ENCODE results near the gene CIRBP. TPM values are rescaled to one million over a fixed set of nuclear protein-coding genes. Genes with fewer than 3 reads are reported as not detected.

The CIRBP gene
- total and polyA plus RNA-seq, 12 donors, result 180 to 356 (median 280) TPM

DNA sequence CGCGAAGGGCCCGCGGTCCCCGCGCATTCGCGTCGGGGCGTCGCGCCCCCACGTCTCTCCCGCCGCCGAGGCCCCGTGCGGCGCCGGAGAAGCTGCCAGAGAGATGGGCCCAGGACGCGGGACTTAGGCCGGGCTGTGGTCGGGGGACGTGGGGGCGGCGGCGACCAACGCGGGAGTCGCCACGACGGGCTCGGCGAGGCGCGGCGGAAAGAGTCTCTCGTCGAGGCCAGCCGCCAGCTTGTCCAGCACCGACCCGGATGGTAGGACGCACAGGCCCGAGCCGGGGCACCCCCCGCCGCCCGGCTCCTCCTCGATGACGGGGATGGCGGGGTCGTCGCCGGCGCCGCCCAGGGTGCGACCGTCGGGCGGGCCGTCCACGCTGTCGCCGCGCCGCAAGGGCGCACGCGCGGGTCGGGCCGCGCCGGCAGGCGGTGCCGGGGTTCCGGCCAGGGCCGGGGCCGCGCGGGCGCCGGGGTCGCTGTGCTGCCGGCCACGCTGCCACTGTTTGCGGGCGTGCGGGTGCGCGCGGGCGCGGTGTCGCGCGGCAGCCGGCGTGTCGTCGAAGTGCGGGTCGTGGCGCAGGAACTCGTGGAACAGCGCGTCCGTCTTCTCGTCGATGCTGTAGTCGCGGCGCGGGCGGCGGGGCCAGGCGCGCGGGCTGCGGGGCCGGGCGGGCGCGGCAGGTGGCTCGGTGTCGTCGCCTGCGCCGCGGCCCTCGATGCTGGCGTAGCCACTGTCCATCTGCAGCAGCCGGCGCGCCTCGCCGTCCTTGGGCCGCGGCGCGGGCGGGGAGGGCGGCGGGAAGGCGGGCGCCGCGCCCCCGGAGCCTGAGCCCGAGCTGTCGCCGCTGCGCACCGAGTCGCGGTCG lies 39.8 kb upstream of the CIRBP start:
- no peaks in the 10 kb centered on the region for H3K9me3 ChIP-seq
- WGBS, 2 donors, result 96% methylated on average over 96 to 158 of the region's 158 CpGs
- intact Hi-C loops (cut with DNase I), result no loop called here

DNA sequence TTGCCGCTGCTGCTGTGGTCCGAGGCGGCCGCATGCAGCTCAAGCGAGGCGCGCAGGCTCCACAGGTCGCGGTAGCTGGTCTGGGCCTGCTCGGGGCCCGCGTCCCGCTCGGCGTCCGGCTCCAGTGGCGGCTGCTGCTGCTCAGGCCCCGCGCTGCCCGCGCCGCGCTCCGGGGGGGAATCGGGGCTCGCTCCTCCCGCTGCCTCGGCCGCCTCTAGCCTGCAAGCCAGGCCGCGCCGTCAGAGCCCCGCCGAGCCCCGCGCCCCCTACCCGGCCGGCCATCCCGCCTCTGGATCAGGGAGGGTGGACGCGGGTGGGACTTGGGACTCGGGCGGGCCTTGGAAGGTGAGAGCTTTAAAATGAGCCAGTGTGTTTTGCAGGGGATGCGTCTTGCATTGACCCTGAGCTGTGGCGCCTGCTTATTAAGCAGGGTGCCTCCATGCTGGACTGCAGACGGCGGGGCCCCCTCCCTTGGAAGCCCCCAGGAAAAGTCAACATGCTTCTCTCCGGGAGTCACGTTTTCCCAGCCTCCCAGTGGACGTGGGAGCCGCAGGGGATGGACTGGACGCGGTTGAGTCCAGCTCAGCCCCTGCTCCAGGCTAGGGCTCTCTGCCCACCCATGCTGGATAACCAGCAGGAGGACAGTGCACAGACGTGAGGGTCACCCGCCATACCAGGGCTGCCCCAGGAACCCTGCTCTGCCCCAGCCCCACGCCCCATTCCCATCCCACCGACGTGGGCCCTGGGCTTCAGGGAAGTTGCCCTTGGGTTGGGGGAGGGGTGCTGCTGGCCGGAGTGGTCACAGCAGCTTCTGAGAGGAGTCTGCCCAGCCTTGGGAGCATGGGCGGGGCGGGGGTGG lies 39.0 kb upstream of the CIRBP start:
- Histone ChIP-seq H3K4me1 (peaks cover 7 to 22% (median 14%) of the 10 kb centered on the region in 9 donors), H3K4me3 (no peak overlapping the region), H3K27ac (no peak overlapping the region), H3K36me3 (peaks cover 0 to 38% (median 21%) of the 10 kb centered on the region in 9 donors), H3K9me3 (no peaks in the 10 kb centered on the region), H3K27me3 (no peaks in the 10 kb centered on the region)
- no peak for ATAC-seq
- intact Hi-C loops (cut with DNase I), result loop anchor here in 1 of 10 donors (10.0 kb wide), 1 partner anchor 305 kb away; the partner anchor contains the start of gene ARID3A
- TF ChIP-seq, protein P1, sequence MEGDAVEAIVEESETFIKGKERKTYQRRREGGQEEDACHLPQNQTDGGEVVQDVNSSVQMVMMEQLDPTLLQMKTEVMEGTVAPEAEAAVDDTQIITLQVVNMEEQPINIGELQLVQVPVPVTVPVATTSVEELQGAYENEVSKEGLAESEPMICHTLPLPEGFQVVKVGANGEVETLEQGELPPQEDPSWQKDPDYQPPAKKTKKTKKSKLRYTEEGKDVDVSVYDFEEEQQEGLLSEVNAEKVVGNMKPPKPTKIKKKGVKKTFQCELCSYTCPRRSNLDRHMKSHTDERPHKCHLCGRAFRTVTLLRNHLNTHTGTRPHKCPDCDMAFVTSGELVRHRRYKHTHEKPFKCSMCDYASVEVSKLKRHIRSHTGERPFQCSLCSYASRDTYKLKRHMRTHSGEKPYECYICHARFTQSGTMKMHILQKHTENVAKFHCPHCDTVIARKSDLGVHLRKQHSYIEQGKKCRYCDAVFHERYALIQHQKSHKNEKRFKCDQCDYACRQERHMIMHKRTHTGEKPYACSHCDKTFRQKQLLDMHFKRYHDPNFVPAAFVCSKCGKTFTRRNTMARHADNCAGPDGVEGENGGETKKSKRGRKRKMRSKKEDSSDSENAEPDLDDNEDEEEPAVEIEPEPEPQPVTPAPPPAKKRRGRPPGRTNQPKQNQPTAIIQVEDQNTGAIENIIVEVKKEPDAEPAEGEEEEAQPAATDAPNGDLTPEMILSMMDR (IDR thresholded peaks at IDR 0.05), result no peak
- DNase-seq, result no peak
- 90 to 92% methylated on average over 50 to 61 of the region's 61 CpGs for WGBS, 2 donors

More for the DNA sequence above, 39.8 kb upstream of the CIRBP start:
- Histone ChIP-seq H3K27ac (no peak overlapping the region), H3K4me1 (peaks cover 7 to 22% (median 14%) of the 10 kb centered on the region in 9 donors), H3K36me3 (peaks cover 0 to 41% (median 21%) of the 10 kb centered on the region in 9 donors), H3K27me3 (no peaks in the 10 kb centered on the region), H3K4me3 (no peak overlapping the region)
- DNase-seq, result no peak
- ATAC-seq, result no peak
- TF ChIP-seq, protein P1 (IDR thresholded peaks at IDR 0.05), result no peak

DNA sequence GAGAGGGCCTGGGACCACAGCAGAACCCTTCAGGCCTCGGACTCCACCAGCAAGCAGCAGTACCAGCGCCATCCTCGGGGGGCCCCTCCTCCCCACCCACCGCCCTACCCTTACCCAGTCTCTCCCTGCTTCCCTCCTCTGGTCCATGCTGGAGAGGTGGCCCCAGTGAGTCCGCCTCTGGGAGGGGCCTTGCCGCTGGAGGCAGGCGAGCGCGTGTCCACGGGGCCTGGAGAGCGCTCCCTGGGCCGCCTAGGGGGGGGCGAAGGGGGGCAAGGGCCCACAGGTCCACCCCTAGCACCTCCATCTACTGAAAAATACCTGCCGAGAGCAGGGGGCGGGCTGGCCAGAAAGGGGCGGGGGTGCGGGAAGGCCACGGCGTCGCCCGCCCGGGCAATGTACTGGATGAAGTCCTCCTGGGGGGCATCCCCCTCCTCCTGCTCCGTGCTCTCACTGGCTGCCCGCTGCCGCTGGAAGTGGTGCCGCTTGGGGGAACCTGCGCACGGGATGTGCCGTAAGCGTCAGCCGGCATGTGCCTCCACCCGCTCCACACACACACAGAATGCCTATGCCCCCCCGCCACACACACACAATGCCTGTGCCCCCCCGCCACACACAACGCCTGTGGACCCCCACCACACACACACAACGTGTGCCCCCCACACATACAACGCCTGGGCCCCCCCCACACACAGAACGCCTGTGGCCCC lies 38.2 kb upstream of the CIRBP start:
- TF ChIP-seq, protein P1 (IDR thresholded peaks at IDR 0.05), result no peak
- 83 to 87% methylated on average over 32 to 38 of the region's 38 CpGs for WGBS, 2 donors
- ATAC-seq (no peak), DNase-seq (no peak)
- intact Hi-C loops (cut with DNase I), result loop anchor here in 1 of 10 donors (10.0 kb wide), 1 partner anchor 306 kb away; the partner anchor contains the start of gene ARID3A
- Histone ChIP-seq H3K9me3 (no peaks in the 10 kb centered on the region), H3K4me3 (no peak overlapping the region), H3K4me1 (peaks cover 7 to 22% (median 14%) of the 10 kb centered on the region in 9 donors), H3K27ac (no peak overlapping the region), H3K27me3 (peaks cover 0 to 2% (median 0%) of the 10 kb centered on the region in 7 donors), H3K36me3 (peaks cover 0 to 31% (median 21%) of the 10 kb centered on the region in 9 donors)
